8988T (cell line): ENCODE data around the gene IQGAP3.
"Not testable (repeated sequence)": the region's sequence is repeated elsewhere in the genome, so short reads cannot be mapped to it uniquely, and the experiment has no call there.

ENCODE experiments used
- DNase-seq: peaks from one replicate; pipeline ENCODE4 v3.0.0; 2011

Gene IQGAP3, protein sequence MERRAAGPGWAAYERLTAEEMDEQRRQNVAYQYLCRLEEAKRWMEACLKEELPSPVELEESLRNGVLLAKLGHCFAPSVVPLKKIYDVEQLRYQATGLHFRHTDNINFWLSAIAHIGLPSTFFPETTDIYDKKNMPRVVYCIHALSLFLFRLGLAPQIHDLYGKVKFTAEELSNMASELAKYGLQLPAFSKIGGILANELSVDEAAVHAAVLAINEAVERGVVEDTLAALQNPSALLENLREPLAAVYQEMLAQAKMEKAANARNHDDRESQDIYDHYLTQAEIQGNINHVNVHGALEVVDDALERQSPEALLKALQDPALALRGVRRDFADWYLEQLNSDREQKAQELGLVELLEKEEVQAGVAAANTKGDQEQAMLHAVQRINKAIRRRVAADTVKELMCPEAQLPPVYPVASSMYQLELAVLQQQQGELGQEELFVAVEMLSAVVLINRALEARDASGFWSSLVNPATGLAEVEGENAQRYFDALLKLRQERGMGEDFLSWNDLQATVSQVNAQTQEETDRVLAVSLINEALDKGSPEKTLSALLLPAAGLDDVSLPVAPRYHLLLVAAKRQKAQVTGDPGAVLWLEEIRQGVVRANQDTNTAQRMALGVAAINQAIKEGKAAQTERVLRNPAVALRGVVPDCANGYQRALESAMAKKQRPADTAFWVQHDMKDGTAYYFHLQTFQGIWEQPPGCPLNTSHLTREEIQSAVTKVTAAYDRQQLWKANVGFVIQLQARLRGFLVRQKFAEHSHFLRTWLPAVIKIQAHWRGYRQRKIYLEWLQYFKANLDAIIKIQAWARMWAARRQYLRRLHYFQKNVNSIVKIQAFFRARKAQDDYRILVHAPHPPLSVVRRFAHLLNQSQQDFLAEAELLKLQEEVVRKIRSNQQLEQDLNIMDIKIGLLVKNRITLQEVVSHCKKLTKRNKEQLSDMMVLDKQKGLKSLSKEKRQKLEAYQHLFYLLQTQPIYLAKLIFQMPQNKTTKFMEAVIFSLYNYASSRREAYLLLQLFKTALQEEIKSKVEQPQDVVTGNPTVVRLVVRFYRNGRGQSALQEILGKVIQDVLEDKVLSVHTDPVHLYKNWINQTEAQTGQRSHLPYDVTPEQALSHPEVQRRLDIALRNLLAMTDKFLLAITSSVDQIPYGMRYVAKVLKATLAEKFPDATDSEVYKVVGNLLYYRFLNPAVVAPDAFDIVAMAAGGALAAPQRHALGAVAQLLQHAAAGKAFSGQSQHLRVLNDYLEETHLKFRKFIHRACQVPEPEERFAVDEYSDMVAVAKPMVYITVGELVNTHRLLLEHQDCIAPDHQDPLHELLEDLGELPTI (N-terminal part only)

DNA sequence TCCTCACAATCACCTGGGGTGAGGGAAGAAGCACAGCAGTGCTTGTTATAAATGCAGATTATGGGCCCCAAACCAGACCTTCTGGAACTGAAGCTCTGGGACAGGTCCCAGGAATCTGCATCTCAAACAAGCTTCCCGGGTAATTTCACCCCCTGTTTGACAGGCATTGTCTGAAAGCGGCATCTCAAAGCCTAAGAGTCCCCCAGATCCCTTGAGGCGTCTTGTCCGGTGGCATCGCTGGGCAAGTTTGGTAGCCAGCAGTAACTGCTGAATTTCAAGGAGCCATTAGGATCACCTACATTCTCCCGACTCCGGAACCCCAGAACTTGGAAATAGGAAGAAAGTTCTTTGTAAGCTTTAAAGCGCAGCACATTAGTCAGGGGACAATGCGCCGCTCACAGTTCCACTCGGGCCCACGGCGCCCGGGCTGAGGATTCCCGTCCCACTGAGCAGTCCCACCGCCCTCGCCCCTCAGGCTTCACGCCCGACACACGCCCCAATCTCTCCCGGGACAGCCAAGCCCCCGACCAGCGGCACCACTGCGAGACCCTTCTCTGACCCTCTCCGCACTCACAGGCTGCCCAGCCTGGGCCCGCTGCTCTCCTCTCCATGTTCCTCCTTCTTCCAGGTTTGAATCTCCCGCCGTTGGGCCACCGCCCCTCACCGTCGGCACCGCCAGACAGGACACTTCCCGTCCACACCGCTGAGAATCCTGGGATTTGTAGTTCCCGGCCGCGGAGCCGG lies at the start of gene IQGAP3:
Gene IQGAP3, minus strand, starts transcription at position 647 of the 744 bp plus-strand sequence. Its CDS starts 36 bp downstream, at position 611.
- peak; percentile 95 for DNase-seq

DNA sequence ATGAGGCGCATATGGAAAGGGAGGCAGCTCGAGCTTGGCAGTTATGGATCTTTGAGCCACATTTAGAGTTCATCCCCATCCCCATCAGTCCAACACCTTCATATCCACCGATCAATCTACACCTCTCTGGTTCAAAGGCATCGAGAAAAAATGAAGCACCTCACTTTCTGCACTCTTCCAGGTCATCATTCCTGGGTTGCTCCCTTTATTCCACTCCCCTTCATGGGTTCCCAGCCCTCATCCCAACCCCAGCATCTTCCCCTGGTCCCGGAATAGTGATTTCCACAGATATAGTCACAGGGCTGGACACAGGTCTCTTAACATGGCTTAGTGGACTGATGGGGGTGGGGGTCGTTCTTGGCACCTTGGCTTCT lies 47.2 kb upstream of the IQGAP3 start:
- DNase-seq = no peak

DNA sequence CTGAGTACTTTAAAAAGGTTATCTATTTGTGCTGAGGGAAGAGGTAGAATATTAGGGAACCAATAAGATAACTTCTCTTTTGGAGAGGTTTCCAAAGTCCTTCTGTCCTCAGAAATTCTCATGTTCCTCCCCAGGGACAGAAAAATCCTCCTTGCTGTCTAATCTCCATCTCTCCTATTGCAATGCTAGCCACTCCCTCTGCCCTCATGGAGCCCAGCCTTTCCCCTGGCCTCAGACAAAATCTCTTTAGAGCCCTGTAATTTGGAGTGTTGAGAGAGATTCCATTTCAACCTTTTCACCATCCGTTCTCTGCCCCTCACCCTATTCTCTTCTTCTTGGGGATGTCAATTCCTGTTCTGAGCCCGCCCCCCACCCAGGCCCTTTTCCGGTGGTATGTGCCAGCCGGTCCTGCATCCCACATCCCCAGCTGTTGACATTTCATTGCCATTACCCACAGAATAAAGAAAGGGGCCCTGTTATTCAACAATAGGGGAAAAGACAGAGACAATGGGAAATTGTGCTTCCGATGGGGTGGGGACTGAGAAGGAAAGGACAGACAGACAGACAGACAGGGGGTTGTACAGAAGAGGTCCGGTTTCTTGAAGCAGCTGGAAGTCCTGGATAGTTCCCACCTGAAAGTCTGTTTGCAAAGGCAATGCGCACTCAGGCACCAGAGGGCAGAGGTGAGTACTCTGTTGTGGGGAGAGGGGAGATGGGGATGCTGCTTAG lies 46.7 kb upstream of the IQGAP3 start, which contains the start of gene HAPLN2:
Gene HAPLN2, plus strand, starts transcription at position 563 of the 729 bp plus-strand sequence. CDS start 4,076 bp downstream, outside the sequence.
- no peak for DNase-seq

DNA sequence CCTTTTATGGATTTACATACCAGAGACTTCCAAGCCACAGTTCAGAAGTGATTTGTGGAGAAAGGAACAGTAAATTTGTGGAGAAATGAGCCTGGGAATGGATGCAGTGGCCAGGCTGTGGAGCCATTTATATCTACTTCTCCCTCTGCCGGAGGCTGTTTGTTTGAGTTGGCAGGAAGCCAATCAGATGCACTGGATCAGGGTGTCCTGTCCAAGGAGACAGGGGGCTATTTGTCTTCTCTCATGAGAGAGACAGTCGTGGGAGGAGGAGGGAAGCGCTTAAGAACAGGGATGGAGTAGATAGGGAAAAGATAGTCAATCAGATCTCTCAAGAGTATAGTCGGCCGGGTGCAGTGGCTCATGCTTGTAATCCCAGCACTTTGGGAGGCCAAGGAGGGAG lies 44.1 kb upstream of the IQGAP3 start:
- DNase-seq = no peak

DNA sequence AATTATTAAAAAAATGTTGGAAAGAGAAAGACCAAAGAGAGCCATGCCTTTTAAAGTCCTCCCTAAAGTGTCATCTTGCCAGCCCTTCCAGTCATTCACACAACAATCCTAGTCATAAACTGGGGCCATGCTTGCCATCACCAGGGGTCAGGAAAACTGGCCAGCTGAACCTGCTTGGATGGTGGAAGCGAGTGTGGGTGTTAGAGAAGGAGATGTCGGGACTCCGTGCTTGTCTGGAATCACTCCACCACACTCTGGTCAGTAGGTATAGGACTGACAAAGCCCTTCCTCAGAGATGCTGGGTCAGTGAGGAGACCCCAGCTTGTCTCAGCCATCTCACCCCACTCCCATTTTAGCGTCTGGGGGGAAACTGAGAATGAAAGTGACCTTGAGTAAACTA lies 43.6 kb upstream of the IQGAP3 start:
- no peak for DNase-seq

DNA sequence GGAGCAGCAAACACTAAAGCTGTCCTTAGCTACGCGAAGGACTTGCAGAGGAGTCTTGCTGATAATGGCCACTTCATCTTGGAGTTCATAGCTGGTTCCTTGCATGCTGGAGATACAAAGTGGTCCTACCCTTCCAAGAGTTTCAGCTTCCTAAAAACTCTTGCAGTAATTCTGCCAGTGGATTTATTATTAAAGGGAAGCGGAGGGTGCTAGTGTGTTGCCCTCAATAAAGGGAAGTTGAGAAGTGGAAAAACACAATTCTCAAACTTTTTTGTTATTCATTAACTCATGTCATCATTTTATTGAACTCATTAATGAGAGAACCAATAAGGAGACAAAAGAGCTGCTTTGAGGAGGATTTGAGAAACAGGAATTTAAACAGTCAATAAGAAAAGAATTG lies 40.3 kb upstream of the IQGAP3 start:
- DNase-seq = no peak

DNA sequence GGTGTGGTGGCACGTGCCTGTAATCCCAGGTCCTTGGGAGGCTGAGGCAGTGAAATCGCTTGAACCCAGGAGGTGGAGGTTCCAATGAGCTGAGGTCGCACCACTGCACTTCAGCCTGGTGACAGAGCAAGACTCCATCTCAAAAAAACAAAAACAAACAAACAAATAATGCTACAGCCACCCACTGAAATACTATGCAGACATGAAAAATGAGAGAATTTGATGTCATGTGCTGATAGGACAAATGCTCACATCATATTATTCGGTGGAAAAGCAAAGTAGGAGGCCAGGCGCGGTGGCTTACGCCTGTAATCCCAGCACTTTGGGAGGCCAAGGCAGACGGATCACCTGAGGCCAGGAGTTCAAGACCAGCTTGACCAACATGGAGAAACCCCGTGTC lies 37.7 kb upstream of the IQGAP3 start:
- DNase-seq = not testable (repeated sequence)

DNA sequence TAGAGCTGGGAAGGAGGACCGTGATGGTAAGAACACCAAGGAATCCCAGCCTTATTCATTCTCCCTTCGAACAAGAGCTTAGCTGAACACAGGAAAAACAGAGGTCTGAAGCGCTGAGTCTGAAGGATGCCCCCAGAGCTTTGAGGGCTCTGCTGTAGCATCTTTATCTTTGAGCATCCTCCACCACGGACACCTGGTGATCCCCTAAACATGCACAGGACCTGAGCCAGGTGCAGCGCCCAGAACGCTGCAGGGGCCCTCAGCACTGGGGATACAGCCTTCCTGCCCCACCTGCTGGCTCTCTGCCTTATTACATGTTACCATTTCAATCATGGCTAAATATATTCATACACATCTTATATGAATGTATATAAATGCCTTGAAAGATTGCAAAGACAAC lies 36.6 kb upstream of the IQGAP3 start:
- no peak for DNase-seq

DNA sequence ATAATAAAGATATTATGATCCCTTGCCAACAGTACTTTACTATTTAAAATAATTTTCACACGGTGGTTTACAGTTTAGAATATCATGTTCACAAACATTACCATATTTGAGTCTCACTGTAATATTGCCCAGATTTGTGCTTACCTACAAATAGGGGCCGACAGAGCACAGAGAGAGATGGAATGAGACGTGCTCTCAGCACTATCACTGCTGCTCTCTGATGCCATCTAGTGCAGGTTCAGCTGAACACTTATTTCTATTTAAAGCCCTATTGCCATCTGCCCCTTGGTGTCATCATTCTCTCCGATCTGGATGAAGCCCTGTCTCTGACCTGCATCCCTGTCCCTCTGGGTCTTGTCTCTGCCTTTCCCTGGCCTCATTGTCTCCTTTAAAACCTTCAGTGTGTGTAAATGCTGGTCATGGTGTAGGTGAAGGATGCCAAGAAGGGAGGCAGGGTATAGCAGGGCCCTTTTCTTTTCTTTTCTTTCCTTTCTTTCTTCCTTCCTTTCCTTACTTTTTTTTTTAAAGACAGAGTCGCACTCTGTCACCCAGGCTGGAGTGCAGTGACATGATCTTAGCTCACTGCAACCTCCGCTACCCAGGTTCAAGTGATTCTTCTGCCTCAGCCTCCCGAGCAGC lies 35.8 kb upstream of the IQGAP3 start:
- no peak for DNase-seq

DNA sequence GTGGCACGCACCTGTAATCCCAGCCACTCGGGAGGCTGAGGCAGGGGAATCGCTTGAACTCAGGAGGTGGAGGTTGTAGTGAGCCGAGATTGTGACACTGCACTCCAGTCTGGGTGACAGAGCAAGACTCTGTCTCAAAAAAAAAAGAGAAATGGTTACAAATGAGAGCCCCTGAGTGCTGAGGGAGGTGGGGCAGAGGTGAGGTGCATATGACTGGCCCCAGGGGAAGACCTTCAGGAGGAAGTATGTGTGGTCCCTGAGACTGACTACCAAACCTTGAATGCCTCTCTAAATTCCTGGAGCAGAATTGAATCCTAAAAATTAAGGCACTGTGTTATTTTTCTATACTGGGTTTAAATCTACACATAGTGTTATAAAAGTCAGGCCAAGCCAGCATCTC lies 35.0 kb upstream of the IQGAP3 start:
- not testable (repeated sequence) for DNase-seq

DNA sequence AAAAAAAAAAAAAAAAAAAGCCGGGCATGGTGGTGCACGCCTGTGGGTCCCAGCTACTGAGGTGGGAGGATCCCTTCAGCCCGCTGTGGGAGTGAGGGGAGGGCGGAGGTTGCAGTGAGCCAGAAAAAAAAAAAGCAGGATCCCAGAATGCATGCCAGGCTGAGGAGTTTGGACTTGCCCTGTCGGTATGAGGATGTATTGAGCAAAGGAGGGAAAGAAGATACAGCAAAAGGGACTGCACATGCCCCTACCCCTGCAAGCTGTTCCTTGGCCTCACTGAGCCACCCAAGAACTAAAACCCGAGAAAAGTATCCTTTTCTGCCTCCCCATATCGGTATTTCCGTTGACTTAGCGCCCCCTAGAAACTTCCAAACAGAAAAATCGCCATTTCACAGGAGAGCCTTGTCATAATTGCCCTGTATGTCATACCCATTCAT lies 30.2 kb upstream of the IQGAP3 start:
- DNase-seq = no peak

DNA sequence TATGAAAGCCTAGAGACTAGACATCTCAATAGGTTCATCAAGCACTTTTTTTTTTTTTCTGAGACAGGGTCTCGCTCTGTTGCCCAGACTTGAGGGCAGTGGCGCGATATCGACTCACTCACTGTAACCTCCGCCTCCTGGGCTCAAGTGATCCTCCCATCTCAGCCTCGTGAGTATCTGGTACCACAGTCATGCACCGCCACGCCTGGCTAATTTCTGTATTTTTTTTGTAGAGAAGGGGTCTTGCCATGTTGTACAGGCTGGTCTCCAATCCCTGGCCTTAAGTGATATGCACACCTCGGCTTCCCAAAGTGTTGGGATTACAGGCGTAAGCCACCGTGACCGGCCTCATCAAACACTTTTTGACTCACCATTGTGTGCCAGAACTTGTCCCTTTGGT lies 29.5 kb upstream of the IQGAP3 start:
- DNase-seq = no peak

DNA sequence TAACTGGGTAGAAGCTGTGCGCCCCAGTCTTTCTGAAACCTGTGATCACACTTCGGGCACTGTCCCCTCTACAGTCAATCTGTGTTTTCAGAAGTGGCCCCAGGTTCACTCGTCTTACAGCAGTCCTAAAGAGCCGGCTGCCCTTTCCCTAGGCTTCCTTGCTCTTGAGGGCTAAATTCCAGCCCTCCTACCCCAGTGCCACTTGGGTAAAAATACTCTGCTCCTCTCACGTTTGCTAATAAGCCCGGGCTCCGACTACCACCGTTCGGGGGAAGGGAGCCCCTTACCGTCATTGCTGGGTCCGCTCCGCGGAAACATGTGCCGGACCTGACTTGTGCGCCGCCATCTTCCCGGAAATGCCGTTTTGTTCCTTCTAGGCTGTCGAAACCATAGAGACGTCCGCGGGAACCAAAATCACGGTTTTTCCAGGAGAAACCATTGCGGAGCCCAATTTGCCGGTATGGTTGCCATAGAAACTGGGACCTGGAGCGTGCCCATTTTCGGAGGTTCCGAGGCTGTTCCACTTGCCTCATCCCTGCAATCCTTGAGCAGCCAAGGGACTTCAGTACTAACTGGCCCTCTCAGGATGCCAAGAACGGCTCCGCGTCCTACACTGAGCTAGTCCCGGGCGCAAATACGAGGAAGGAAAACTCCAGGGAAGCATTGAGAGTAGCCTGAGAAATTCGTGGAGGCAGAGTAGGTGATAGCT lies 28.9 kb upstream of the IQGAP3 start, which contains the start of gene GPATCH4:
Gene GPATCH4, minus strand, starts transcription at position 358 of the 709 bp plus-strand sequence.
- no peak for DNase-seq

DNA sequence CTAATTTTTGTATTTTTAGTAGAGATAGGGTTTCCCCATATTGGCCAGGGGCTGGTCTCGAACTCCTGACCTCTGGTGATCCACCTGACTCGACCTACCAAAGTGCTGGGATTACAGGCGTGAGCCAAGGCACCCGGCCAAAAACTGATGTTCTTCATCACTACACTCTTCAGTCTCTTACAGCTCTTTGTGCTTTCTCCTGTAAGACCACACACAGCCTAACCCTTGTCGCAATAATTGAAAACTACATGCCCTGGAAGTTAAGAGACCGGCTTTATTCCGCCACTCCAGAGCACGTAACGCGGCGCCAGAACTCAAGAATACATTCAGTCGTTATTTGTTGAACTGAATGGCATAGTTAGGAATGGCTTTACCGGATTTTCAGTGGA lies 28.4 kb upstream of the IQGAP3 start:
- DNase-seq = no peak

DNA sequence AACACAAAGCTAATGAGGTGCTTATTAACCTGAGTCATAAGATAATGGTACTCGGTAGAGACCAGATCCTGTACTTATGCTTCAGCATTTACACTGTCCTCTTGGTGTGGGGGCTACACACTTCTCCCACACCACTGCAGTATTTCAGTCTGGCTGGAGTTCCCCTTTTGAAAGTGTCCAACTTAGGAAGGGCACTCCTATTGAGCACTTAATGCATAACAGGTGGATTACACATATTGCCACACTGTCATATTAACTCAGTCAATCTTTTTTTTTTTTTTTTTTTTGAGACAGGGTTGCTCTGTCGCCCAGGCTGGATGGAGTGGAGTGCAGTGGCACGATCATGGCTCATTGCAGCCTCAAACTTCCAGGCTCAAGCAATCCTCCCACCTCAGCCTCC lies 27.4 kb upstream of the IQGAP3 start:
- DNase-seq = no peak

DNA sequence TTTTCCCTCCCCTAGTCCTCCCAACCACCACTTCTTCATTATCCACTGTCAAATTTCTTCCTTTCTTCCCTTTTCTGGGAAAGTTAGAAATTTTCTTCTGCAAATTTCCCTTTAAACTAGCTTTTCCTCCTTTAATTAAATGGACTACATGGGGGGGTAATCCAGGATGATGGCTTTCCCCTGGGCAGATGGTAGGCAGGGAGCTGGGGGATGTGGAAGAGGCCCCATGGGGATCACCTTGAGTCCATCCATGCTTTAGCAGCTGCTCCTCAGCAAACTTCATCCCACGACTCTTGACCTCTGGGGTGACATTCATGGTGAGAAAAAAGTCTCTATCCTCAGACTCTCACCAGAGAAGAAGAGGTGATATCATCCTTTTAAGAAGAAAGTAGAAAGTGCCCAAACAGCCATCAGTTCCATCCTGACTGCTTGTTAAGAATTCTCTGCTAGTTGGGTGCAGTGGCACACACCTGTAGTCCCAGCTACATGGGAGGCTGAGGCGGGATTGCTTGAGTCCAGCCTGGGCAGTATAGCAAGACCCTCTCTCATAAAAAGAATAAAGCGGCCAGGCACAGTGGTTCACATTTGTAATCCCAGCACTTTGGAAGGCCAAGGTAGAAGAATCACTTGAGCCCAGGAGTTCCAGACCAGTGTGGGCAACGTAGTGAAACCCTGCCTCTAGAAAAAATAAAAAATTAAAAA lies 26.5 kb upstream of the IQGAP3 start:
- DNase-seq = no peak

DNA sequence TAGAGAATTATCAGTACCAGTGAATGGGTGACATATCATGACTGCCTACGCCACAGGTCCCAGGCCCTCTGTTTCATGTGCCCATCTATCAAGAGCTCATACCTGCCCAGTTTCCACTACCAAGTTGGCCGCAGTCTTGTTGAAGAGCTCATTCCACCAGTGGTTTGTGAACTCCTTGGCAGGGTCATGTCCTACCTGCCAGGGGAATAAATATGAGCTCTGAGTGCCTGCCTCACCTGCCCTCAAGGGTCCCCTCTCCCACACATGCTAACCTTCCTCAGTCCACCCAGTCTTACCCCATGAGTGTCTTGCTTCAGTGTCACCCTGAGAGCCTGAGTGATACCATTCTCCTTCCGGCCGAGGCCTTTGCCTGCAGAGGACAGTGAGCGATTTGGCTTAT lies 25.8 kb upstream of the IQGAP3 start:
- no peak for DNase-seq

DNA sequence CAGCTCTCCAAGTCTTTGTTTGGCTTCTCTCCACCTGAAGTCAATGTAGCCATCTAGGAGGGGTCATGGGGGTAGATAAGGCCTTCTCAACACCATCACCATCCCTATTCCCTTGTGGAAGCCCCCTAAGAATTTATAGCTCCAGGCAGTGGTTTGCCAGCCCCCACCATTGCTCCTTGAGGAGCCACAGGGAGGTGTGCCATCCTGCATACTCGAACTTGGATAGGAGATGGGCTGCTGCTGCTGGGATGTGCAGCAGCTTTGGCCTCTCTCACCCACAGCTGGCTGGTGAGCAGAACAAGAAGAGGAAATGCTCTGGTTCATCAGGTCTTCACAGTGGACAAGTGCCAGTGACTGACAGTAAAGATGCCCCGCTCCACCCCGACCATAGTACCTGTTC lies 24.1 kb upstream of the IQGAP3 start:
- no peak for DNase-seq

DNA sequence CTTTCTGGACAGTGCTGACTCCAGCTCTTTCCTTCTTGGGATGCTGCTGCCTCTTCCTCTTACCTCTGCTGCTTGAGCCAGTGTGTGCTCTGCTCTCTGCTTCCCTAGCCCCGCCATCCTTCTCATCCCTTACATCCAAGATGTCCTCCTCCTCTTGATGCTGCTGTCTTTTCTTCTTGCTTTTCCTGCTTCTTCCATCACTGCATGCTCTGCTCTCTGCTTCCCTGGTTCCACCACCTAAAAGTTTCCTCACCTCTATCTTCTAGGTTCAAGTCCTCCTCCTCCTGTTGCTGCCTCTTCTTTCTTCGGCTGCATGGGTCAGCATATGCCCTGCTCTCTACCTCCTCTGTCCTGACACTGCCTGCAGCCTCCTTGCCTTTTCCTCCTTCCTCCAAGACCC lies 22.7 kb upstream of the IQGAP3 start:
- no peak for DNase-seq

DNA sequence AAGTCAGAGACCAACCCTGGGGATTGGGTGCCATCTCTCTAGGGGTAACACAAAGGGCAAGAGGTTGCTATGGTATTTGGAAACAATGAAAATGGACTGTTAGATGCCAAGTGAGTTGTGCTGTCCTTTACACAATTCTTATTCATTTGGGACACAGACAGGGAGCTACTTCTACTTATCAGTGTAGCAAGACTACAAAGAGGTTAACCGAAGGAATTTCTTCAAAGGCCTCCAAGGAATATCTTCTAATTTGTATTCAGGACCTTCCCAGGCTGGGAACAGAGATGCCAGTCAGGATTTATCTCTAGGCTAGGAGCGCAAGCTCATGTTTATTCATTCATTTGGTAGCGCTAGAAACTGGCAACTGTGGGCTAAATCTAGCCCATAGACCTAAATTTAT lies 21.8 kb upstream of the IQGAP3 start:
- no peak for DNase-seq
